GM15510 (cell line): ENCODE results near the gene EOMES.

Source experiments
- POLR2A ChIP-seq: IDR thresholded peaks from 3 replicates; pipeline ENCODE4 v1.6.1; 2011; ENCODE audit warnings: borderline replicate concordance; ENCODE audit not compliant: insufficient read length; ENCODE audit errors: extremely low read depth

EOMES gene

DNA sequence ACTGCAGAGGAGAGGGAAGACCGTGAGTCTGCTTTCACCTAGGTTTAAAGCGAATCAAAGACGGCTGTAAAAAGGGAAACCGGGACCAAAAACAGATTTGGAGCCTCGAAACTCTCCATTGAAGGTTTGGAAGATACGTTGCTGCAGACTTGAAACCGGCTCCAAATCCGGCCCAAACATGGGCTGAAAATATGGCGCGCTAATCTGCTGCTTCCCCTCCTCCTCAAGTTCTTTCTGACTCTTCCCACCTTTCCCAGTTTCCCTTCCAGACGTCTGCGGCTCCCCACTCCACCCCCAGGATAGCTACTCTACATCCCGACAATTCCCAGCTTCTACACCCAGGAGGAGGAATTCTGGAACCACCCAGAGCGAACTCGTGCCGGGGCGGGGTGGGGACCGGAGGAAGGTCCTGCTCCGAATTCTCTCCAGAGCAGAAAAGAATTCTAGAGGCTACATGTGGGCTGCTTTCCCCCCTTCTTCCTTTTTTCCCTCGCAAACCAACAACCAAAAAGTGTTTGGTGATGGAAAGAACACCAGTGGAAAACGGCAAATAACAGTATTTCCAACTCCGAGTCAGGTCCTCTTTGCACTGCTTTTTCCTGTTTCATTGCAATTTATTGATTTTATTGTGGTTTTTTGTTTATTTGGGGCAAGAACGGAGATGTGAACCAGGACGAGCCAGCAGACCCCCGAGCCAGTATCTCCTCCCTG, 8.5 kb downstream of the EOMES start:
- no peak for TF ChIP-seq POLR2A

DNA sequence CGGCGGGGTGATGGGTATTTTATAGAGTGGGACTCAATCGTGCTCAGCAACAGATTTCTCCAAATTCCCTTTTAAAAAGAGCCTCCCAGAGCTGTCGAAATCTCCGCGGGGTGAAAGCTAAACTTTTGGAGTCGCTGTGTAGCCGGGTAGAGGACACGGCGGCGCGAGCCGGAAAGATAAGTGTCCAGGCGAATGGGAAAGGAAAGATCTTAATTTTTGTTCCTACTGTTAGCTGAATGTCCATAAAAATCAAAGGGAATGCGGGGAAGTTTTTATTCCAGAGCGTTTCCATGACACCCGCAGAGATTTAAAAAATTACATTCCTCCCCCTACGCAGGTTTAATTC, 9.1 kb downstream of the EOMES start:
- no peak for TF ChIP-seq POLR2A

DNA sequence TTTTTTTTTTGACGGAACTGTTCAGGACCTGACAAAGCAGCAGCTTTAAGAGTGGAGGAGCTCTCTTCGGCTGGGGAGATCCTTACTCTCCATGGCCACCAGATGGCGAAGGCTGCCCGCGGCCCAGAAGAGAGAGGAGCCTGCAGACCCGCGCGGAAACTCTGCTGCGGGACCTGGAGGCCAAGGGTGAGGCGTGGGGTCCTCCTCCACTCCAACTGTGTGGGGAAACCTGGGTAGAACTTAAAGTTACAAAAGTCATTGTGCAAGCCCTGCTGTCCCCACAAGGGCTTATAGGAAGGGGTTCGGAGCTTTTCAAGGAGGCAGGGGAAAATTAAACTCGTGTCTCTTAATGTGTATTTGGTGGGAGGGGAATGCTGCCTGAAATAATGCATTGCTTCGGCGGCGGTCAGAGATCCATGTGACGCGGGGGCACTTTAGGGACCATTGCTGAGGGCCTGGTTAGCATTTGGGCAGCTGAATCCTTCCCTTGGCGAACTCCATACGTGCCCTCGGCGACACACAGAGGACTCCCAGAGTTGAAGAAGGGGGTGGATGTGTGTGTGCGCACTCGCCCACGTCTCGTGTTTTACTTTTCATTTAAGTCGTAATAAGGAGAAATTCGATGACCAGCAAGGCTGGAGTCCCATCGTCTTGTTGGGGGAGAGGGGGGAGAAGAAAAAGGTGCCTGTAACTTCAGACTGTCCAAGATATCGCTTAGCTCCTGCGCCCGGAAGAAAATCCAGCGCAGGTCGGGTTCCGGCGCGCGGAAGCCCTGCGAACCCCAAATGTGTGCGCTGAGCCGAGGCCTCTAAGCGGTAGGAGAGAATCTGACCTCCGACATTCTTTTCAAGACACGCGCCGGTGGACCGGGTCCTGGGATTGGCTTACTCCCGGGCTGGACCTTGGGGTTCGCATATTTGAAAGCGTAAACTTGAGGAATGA, 9.7 kb downstream of the EOMES start:
- TF ChIP-seq POLR2A, result no peak

DNA sequence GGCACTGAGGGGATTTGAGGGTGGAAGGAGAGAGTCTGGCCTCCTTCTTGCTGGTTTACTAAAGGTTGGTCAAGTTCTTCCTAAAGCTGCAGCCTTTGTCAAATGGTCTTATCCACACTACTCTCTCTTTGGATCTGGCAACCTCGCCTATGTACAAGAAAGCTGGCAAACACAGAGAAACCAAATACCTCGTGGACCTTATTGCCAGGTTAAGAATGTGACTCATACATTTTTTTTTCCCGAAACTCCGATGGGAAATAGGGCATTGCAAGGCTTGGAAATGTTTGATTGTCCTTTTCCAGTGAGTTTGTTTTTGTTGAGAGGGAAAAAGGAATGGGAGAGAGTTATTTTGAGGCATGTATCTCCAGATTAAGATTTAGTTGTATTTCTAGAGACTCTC, 13.9 kb downstream of the EOMES start:
- TF ChIP-seq POLR2A, result no peak

DNA sequence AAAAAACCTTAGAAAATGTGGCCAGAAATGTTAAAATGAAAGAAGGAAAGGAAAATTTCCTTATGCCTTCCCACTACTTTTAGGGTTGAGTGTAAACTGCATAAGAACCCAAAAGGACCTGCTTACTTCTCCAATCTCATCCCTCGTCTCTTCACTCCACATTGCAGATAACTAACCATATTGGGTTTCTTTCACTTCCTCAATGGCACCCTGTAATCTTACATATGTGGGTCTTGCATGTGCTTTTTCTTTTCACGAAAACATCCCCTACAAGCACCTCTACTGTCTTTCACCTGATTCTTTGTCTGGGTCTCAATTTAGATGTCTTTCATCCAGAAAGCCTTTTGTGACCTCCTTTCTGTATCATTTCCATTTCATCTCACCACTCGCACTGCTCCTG, 23.1 kb downstream of the EOMES start:
- no peak for TF ChIP-seq POLR2A

DNA sequence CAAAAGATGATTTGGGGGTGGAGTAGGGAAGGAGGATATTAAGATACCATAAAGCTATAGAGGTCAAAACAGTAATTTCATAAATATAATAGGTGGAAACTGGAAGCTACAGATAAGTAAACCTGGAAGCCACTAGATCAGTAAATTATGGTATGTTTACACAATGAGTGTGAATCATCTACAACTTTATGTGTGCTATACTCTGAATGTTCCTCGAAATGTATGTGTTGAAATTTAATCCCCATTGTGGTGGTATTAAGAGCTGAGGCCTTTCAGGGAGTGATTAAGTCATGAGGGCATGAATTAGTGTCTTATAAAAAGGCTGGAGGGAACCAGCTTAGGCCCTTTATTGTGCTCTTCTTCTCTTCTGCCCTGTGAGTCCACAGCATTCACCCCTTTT, 25.2 kb downstream of the EOMES start:
- TF ChIP-seq POLR2A, result no peak

DNA sequence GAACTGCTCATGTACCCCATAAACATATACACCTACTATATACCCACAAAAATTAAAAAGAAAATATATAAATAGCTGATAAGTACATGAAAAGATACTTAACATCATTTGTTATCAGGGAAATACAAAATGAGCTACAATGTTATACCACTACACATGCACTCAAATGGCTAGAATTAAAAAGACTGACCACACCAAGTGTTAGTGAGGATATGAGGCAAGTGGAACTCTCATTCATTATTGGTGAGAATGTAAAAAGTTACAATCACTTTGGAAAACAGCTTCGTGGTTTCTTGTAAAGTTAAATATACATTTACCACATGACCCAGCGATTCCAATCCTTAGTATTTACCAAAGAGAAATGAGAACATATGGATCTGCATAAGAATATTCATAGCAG, 26.5 kb downstream of the EOMES start:
- TF ChIP-seq POLR2A, result no peak

DNA sequence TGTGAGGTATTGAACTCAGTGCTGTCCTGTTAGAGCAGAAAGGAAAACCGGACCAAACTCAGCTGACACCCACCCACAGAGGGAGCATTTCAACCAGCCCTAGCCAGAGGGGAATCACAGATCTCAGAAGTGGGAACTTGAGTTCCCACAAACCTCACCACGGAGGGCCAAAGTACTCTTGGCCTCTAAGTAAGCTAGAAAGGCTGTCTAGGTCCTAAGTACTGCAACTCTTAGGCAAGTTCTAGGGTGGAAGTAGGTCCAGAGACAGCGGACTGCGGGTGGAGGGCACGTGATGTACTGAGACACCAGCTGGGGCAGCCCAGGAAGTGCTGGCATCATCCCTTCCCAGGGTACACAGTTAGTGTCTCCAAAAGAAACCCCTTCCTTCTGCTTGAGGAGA, 34.1 kb downstream of the EOMES start:
- TF ChIP-seq POLR2A, result no peak

DNA sequence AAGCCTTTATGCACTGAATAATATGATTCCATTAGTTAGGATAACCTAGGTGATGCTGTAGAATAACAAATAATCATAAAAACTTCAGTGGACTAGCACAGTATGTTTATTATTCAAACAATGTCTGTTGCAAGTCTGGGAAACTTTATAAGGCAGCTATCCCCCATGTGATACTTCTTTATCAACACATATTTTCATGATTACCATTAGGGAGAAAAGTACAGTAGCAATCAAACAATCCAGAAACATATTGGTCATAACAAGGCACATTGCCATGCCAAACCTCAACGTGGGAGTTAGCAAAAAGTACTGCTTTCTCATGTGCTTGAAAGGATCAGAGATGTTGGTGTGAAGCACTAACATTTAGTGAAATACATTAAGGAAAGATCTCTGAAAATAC, 35.5 kb downstream of the EOMES start:
- TF ChIP-seq POLR2A, result no peak

DNA sequence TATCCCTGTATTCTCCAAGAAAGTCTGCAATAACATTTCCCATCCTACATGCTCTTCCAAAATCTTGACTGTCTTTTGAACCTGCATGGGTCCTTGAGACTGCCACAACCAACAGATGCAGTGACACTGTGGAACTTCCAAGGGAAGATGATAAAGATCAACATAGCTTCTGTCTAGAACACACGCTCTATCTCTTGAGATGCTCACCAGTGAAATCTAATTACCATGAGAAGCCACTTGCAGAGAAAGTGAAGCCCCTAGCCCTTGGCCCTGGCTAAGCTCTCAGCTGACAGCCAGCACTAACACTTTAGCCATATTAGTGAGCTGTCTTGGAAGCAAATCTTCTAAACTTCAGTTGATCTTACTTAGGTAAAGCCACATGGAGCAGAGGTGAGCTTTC, 36.6 kb downstream of the EOMES start:
- TF ChIP-seq POLR2A, result no peak

DNA sequence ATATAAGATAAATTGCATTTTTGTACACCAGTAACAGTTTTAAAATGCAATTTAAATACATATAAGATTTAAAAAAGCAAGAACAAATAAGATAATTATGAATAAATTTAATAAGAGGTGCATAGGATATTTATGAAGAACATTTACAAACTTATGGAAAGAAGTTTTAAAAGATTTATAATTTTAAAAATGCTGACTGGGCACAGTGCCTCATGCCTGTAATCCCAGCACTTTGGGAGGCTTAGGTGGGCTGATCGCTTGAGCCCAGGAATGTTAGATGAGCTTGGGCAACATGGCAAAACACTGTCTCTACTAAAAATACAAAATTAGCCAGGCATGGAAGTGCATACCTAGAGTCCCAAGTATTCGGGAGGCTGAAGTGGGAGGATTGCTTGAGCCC, 37.8 kb downstream of the EOMES start:
- TF ChIP-seq POLR2A, result no peak

DNA sequence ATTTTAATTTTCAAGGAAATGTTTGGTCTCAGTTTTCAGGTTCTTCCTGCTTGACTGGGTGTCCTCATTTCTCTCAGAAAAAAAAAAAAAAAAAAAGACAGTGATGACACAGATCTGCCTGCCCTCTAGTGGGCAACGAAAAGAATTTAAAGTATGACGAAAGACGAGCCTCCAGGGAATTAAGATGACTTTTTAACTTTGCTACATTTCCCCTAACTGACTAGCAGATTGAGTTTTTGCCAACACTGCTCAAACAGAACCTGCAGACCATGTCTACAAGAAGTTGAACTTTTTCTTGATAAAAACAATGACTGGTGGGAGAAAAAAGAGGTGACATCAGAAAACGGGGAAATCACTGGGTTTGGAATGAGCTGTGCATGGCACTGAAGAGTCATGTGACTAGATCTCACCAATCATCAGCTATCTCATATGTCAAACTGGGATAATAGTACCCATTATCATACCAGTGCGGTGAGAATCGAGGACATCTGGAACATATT, 40.8 kb downstream of the EOMES start:
- no peak for TF ChIP-seq POLR2A

DNA sequence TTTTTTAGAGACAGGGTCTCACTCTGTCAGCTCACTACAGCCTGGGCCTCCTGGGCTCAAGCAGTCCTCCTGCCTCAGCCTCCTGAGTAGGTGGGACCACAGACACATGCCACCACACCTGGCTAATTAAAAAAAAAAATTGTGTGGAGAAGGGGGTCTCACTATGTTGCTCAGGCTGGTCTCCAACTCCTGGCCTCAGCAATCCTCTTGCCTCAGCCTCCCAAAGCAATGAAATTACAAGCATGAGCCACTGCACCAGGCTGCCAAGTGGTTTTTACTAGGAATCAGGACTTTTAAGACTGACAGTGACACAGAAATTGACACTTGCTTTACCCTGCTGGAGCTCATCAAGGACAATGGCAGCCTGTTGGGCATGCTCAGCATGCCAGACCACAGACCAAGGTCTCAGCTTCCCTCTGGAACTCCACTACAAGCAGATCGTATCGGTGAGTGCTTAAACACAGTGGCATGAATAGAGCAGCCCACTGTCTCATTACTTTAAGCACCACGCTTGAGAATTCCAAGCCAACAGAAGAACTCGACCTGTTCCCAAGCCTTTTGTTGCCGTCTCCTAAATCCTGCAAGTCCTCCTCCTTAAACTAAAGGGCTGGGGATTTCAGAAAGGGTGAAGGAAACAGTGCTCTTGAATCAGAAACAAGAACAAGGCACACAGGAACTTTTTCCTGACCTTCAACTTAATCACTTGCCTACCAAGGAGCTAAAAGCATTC, 41.4 kb downstream of the EOMES start:
- no peak for TF ChIP-seq POLR2A

DNA sequence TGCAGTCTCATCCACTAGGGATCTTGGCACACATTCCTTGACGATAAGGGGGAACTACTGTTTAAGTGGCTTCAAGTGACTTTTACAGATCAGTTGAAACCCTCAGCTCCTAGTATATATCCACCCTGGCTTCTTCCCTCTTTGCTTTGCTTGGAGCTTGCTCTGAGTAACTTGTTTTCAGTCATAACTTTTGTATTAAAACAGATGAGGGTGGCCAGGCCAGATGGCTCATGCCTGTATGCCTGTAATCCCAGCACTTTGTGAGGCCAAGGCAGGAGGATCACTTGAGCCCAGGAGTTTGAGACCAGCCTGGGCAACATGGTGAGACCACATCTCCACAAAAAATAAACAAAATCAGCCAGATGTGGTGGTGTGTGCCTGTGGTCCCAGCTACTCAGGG, 42.4 kb downstream of the EOMES start:
- no peak for TF ChIP-seq POLR2A

DNA sequence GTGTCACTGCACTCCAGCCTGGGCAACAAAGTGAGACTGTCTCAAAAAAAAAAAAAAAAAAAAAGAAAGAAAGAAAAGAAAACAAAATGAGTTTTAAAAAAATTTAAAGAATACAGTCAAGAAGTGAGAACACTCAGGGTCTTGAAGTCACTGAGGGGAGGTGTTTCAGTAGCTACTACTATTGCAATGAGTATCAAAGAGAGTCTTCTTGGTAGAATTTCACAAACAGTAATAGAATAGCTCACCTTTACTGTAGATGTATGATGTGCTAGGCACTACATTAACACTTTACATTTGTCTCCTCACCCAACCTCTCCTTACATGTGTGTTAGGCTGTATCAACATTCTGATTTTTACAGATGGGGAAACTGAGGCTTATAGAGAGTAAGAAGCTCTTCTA, 43.9 kb downstream of the EOMES start:
- no peak for TF ChIP-seq POLR2A
